Stomach (tissue), 4 donors: ENCODE results near the gene AFMID.

Experiments
- POLR2A ChIP-seq, 4 donors: fragments of 450-650 bp; IDR thresholded peaks; one replicate each; pipeline ENCODE4 v1.6.1; 2016; ENCODE audit warnings: antibody characterized with exemption in 4 of 4, control low read depth in 2 of 4, mild to moderate bottlenecking in 1 of 4, moderate library complexity in 1 of 4
- TF ChIP-seq, protein P1 (sequence below), 7 experiments: fragments of 450-650 bp in 4 of 7; fragments of 200-600 bp in 3 of 7; sonication (generic) in 3 of 7; IDR thresholded peaks; one replicate each; pipeline ENCODE4 v1.5.1; 2016 to 2019; ENCODE audit warnings: antibody characterized with exemption in 7 of 7, control low read depth in 2 of 7, mild to moderate bottlenecking in 1 of 7

DNA sequence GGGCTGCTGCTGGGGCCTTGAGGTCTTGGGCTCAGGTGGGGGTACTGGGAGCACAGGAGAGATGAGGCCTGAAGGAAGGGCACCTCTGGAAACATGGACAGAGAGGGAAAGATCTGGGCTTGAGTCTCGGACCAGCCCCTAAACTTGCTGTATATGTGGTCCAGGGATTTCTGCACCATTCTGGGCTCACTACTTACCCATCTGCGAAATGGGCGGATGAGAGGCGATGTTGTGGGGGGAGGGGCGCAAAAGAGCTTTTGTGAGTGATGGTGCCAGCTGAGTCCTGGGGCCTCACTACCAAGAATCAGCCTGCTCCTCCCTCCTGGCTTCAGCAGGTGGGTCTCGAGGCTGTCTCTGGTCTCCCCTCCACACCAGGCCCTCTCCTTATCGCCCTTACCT lies 40.7 kb upstream of the AFMID start:
- TF ChIP-seq, protein P1, sequence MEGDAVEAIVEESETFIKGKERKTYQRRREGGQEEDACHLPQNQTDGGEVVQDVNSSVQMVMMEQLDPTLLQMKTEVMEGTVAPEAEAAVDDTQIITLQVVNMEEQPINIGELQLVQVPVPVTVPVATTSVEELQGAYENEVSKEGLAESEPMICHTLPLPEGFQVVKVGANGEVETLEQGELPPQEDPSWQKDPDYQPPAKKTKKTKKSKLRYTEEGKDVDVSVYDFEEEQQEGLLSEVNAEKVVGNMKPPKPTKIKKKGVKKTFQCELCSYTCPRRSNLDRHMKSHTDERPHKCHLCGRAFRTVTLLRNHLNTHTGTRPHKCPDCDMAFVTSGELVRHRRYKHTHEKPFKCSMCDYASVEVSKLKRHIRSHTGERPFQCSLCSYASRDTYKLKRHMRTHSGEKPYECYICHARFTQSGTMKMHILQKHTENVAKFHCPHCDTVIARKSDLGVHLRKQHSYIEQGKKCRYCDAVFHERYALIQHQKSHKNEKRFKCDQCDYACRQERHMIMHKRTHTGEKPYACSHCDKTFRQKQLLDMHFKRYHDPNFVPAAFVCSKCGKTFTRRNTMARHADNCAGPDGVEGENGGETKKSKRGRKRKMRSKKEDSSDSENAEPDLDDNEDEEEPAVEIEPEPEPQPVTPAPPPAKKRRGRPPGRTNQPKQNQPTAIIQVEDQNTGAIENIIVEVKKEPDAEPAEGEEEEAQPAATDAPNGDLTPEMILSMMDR (IDR thresholded peaks at IDR 0.05): no peak
- TF ChIP-seq POLR2A (IDR thresholded peaks at IDR 0.05): no peak
